BLaER1 treated with 17β-estradiol and CSF1 and Interleukin-3, amounts not matched to agents 10 nM and 100 nM (cell line): Measurements from ENCODE around the gene AFF1.

Experiments
- H3K27ac ChIP-seq, 11 experiments: shearing (Covaris generic); formaldehyde crosslinking; 2 replicates each; pipeline ENCODE4 v1.8.1; 2022
- H3K27me3 ChIP-seq, 11 experiments: shearing (Covaris generic); formaldehyde crosslinking; 2 replicates each; pipeline ENCODE4 v1.8.1; 2022
- H3K36me3 ChIP-seq, 11 experiments: shearing (Covaris generic); formaldehyde crosslinking; 2 replicates each; pipeline ENCODE4 v1.8.1; 2022
- H3K4me1 ChIP-seq, 10 experiments: shearing (Covaris generic); formaldehyde crosslinking; 2 replicates each; pipeline ENCODE4 v1.8.1; 2022
- H3K4me2 ChIP-seq, 11 experiments: shearing (Covaris generic); formaldehyde crosslinking; 2 replicates each; pipeline ENCODE4 v1.8.1; 2022
- H3K4me3 ChIP-seq, 10 experiments: shearing (Covaris generic); formaldehyde crosslinking; 2 replicates each; pipeline ENCODE4 v1.8.1; 2022
- H3K9ac ChIP-seq, 11 experiments: shearing (Covaris generic); formaldehyde crosslinking; 2 replicates each; pipeline ENCODE4 v1.8.1; 2022
- H3K9me3 ChIP-seq, 11 experiments: shearing (Covaris generic); formaldehyde crosslinking; replicated peaks in 1 of 11; 2 replicates each; pipeline ENCODE4 v1.8.1; 2022
- H4K20me1 ChIP-seq, 11 experiments: shearing (Covaris generic); formaldehyde crosslinking; 2 replicates each; pipeline ENCODE4 v1.8.1; 2022
- Cebpa-rat ChIP-seq, 11 experiments: shearing (Covaris generic); IDR thresholded peaks; 2 replicates each; pipeline ENCODE4 v1.8.1; 2022

The AFF1 gene

GRCh38 chr4:87019246-87019791 lies 84.5 kb downstream of the AFF1 start:
- no peaks in the 10 kb centered on the region for H3K27me3 ChIP-seq
- peak overlapping the region; percentile 15 to 70 (median 52); a peak in 20 of 22 replicates for H3K27ac ChIP-seq
- H3K9me3 ChIP-seq, result no peaks in the 10 kb centered on the region
- no peak for TF ChIP-seq Cebpa-rat (IDR thresholded peaks at IDR 0.05)
- peak overlapping the region in 9 of 11 experiments; percentile 8 to 58 (median 42); a peak in 11 of 22 replicates for H3K9ac ChIP-seq
- H3K4me2 ChIP-seq, result peak overlapping the region; percentile 83 to 99 (median 89)
- H3K4me3 ChIP-seq, result peak overlapping the region in 5 of 10 experiments; percentile 2 to 39 (median 13); a peak in 3 of 20 replicates
- H3K36me3 ChIP-seq, result peaks cover 0 to 17% (median 4%) of the 10 kb centered on the region in 11 experiments; a peak in 11 of 22 replicates
- peaks cover 77 to 96% (median 84%) of the 10 kb centered on the region in 10 experiments for H3K4me1 ChIP-seq
- peaks cover 54 to 100% (median 94%) of the 10 kb centered on the region in 11 experiments for H4K20me1 ChIP-seq

GRCh38 chr4:87019898-87020297 lies 85.1 kb downstream of the AFF1 start:
- H3K27me3 ChIP-seq, result no peaks in the 10 kb centered on the region
- TF ChIP-seq Cebpa-rat (IDR thresholded peaks at IDR 0.05), result no peak
- peak overlapping the region in 3 of 10 experiments; percentile 13 to 39 (median 33); a peak in 3 of 20 replicates for H3K4me3 ChIP-seq
- peak overlapping the region; percentile 83 to 99 (median 89) for H3K4me2 ChIP-seq
- peaks cover 60 to 100% (median 94%) of the 10 kb centered on the region in 11 experiments for H4K20me1 ChIP-seq
- peaks cover 77 to 96% (median 84%) of the 10 kb centered on the region in 10 experiments for H3K4me1 ChIP-seq
- peak overlapping the region in 8 of 11 experiments; percentile 8 to 56 (median 30); a peak in 9 of 22 replicates for H3K9ac ChIP-seq
- peaks cover 0 to 22% (median 6%) of the 10 kb centered on the region in 11 experiments; a peak in 11 of 22 replicates for H3K36me3 ChIP-seq
- peak overlapping the region in 10 of 11 experiments; percentile 27 to 70 (median 52); a peak in 16 of 22 replicates for H3K27ac ChIP-seq
- H3K9me3 ChIP-seq, result no peaks in the 10 kb centered on the region

GRCh38 chr4:87024201-87024600 lies 89.4 kb downstream of the AFF1 start:
- Histone ChIP-seq H3K27ac (no peak overlapping the region), H3K36me3 (peaks cover 6 to 49% (median 19%) of the 10 kb centered on the region in 11 experiments; a peak in 14 of 22 replicates), H3K27me3 (no peaks in the 10 kb centered on the region), H3K9ac (no peak overlapping the region), H3K4me1 (peaks cover 62 to 96% (median 84%) of the 10 kb centered on the region in 10 experiments), H3K4me3 (no peak overlapping the region), H4K20me1 (peaks cover 78 to 100% (median 97%) of the 10 kb centered on the region in 11 experiments), H3K9me3 (no peaks in the 10 kb centered on the region), H3K4me2 (peak overlapping the region in 9 of 11 experiments; percentile 1 to 85 (median 68); a peak in 13 of 22 replicates)
- no peak for TF ChIP-seq Cebpa-rat (IDR thresholded peaks at IDR 0.05)

GRCh38 chr4:87025023-87025613 lies 90.3 kb downstream of the AFF1 start:
- no peaks in the 10 kb centered on the region for H3K9me3 ChIP-seq
- no peak overlapping the region for H3K27ac ChIP-seq
- H3K4me1 ChIP-seq, result peaks cover 61 to 96% (median 84%) of the 10 kb centered on the region in 10 experiments
- no peak overlapping the region for H3K9ac ChIP-seq
- no peak for TF ChIP-seq Cebpa-rat (IDR thresholded peaks at IDR 0.05)
- H3K36me3 ChIP-seq, result peaks cover 6 to 58% (median 24%) of the 10 kb centered on the region in 11 experiments; a peak in 14 of 22 replicates
- H3K4me2 ChIP-seq, result peak overlapping the region; percentile 56 to 85 (median 71)
- H4K20me1 ChIP-seq, result peaks cover 82 to 100% (median 97%) of the 10 kb centered on the region in 11 experiments
- H3K4me3 ChIP-seq, result no peak overlapping the region
- no peaks in the 10 kb centered on the region for H3K27me3 ChIP-seq

GRCh38 chr4:87025614-87026041 lies 90.8 kb downstream of the AFF1 start:
- Histone ChIP-seq H3K4me3 (no peak overlapping the region), H3K9me3 (no peaks in the 10 kb centered on the region), H4K20me1 (peaks cover 82 to 100% (median 97%) of the 10 kb centered on the region in 11 experiments), H3K4me2 (peak overlapping the region; percentile 56 to 85 (median 71)), H3K36me3 (peaks cover 6 to 61% (median 23%) of the 10 kb centered on the region in 11 experiments; a peak in 14 of 22 replicates), H3K27me3 (no peaks in the 10 kb centered on the region), H3K4me1 (peaks cover 61 to 96% (median 84%) of the 10 kb centered on the region in 10 experiments), H3K27ac (no peak overlapping the region), H3K9ac (no peak overlapping the region)
- TF ChIP-seq Cebpa-rat (IDR thresholded peaks at IDR 0.05), result no peak

GRCh38 chr4:87026800-87027495 lies 92.1 kb downstream of the AFF1 start:
- no peaks in the 10 kb centered on the region for H3K9me3 ChIP-seq
- TF ChIP-seq Cebpa-rat (IDR thresholded peaks at IDR 0.05), result no peak
- peak overlapping the region in 7 of 11 experiments; percentile 2 to 33 (median 22); a peak in 8 of 22 replicates for H3K27ac ChIP-seq
- H3K36me3 ChIP-seq, result peaks cover 6 to 70% (median 20%) of the 10 kb centered on the region in 11 experiments; a peak in 13 of 22 replicates
- peak overlapping the region; percentile 56 to 85 (median 71) for H3K4me2 ChIP-seq
- peaks cover 87 to 100% (median 97%) of the 10 kb centered on the region in 11 experiments for H4K20me1 ChIP-seq
- H3K9ac ChIP-seq, result peak overlapping the region in 1 of 11 experiments; percentile 12; a peak in 3 of 22 replicates
- H3K27me3 ChIP-seq, result no peaks in the 10 kb centered on the region
- peaks cover 64 to 96% (median 85%) of the 10 kb centered on the region in 10 experiments for H3K4me1 ChIP-seq
- no peak overlapping the region; a peak in 1 of 20 replicates for H3K4me3 ChIP-seq

GRCh38 chr4:87029356-87029755 lies 94.5 kb downstream of the AFF1 start:
- Histone ChIP-seq H3K9me3 (no peaks in the 10 kb centered on the region), H3K9ac (no peak overlapping the region), H3K4me1 (peaks cover 76 to 100% (median 97%) of the 10 kb centered on the region in 10 experiments), H3K4me2 (peak overlapping the region in 8 of 11 experiments; percentile 2 to 49 (median 15); a peak in 9 of 22 replicates), H3K4me3 (no peak overlapping the region), H3K36me3 (peaks cover 6 to 57% (median 17%) of the 10 kb centered on the region in 11 experiments; a peak in 12 of 22 replicates), H4K20me1 (peaks cover 98 to 100% (median 100%) of the 10 kb centered on the region in 11 experiments), H3K27me3 (no peaks in the 10 kb centered on the region), H3K27ac (no peak overlapping the region)
- no peak for TF ChIP-seq Cebpa-rat (IDR thresholded peaks at IDR 0.05)

- Histone ChIP-seq H3K27ac (0 out of 22 replicates have a peak overlapping the region, but pooled peaks of 1 of the 11 experiments have one; percentile 6), H3K4me1 (peaks cover 74 to 100% (median 97%) of the 10 kb centered on the region in 10 experiments), H3K36me3 (peaks cover 5 to 49% (median 16%) of the 10 kb centered on the region in 11 experiments; a peak in 12 of 22 replicates), H3K9ac (no peak overlapping the region), H3K9me3 (no peaks in the 10 kb centered on the region), H3K4me3 (no peak overlapping the region), H3K27me3 (no peaks in the 10 kb centered on the region), H3K4me2 (peak overlapping the region in 9 of 11 experiments; percentile 7 to 58 (median 27); a peak in 11 of 22 replicates), H4K20me1 (peaks cover 98 to 100% (median 100%) of the 10 kb centered on the region in 11 experiments)
- no peak for TF ChIP-seq Cebpa-rat (IDR thresholded peaks at IDR 0.05)
Observed at GRCh38 chr4:87030124-87030523, 95.3 kb downstream of the AFF1 start.
